Calu3 (cell line): ENCODE data around the gene ALS2. TPM values are rescaled to one million over a fixed set of nuclear protein-coding genes. Genes with fewer than 3 reads are reported as not detected.
A peak's percentile ranks its signal among the peaks of the same experiment; 100 is the strongest.

Source experiments
- BruUV-seq: library from RNA; stranded (reverse); fragments of 400-500 nt; replicated peaks from 2 replicates; lab custom pipeline; 2021; lab: Mats Ljungman, UMichigan
- CTCF ChIA-PET: fragments of 300-600 bp; sonication (Branson Sonifier 250); formaldehyde crosslinking; loops from one replicate; lab custom pipeline; 2022; ENCODE audit warnings: antibody characterized with exemption; lab: Charles Lee
- DNase-seq: peaks from one replicate; pipeline ENCODE4 v3.0.0; 2022
- H3K27ac Mint-ChIP-seq: one replicate; pipeline ENCODE4 v1.8.0; 2022; ENCODE audit warnings: mixed read lengths; ENCODE audit not compliant: unreplicated experiment
- H3K27me3 Mint-ChIP-seq: one replicate; pipeline ENCODE4 v1.8.0; 2022; ENCODE audit warnings: mixed read lengths; ENCODE audit not compliant: unreplicated experiment
- H3K36me3 Mint-ChIP-seq: one replicate; pipeline ENCODE4 v1.8.0; 2022; ENCODE audit warnings: mild to moderate bottlenecking, moderate library complexity, mixed read lengths; ENCODE audit not compliant: insufficient read depth, unreplicated experiment
- H3K4me1 Mint-ChIP-seq: one replicate; pipeline ENCODE4 v1.8.0; 2022; ENCODE audit warnings: mild to moderate bottlenecking, low read depth, mixed read lengths; ENCODE audit not compliant: unreplicated experiment
- H3K4me3 Mint-ChIP-seq: one replicate; pipeline ENCODE4 v1.8.0; 2022; ENCODE audit warnings: mild to moderate bottlenecking, low read depth, moderate library complexity, mixed read lengths; ENCODE audit not compliant: unreplicated experiment
- H3K9me3 Mint-ChIP-seq: one replicate; pipeline ENCODE4 v1.8.0; 2022; ENCODE audit warnings: low read depth, mixed read lengths; ENCODE audit not compliant: unreplicated experiment
- intact Hi-C: fragments of 100-400 bp; cut with micrococcal nuclease; formaldehyde crosslinking; loops from one replicate; pipeline ENCODE4 v1.10.0; 2022; ENCODE audit not compliant: unreplicated experiment
- total RNA-seq: library from RNA; stranded (reverse); gene quantifications from 2 replicates; pipeline ENCODE4 v1.2.3, GENCODE V29; 2022
- TF ChIP-seq, protein P1 (sequence below): fragments of 200-600 bp; IDR thresholded peaks from one replicate; pipeline ENCODE4 v1.8.0; 2022; ENCODE audit warnings: antibody characterized with exemption; ENCODE audit not compliant: unreplicated experiment

ALS2 gene
- total RNA-seq, 1 experiment from 2014 or later, result 29.0 TPM

DNA sequence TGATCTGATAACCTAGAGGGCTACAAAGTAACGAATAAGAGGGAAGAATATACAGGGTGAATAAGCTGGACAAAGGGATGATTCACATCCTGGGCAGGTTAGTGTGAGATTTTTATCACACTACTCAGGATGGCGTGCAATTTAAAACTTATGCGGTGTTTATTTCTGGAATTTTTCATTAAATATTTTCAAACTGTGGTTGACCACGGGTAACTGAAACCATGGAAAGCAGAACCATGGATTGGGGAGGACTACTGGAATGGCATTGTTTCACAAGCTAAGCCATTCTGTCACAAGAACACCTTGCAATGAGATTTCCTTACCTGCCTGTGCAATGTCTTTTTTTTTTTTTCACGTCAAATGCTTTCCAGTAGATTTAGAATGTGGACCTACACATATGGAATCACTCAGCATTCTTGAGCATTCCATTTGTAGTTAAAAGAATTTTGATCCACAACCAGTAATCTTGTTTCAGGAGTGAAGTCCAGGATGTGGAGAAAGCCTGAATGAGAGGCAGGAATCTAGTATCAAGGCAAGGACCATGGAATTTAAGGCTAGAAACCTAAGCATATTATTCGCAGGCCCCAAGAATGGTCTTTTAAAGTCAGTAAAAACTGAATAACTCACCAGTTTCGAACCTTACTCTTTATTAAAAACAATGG, 17.6 kb upstream of the ALS2 start:
- DNase-seq, result peak; percentile 26
- H3K9me3 Mint-ChIP-seq, result no peaks in the 10 kb centered on the region
- CTCF ChIA-PET, result interaction anchor here (0.6 to 1.4 kb wide), 4 partner anchors 23 to 115 kb away, joined by 3 to 6 read pairs (median 4); no protein-coding TSS in a partner anchor
- peaks cover 23% of the 10 kb centered on the region for H3K4me1 Mint-ChIP-seq
- H3K27ac Mint-ChIP-seq, result peak overlapping the region; percentile 44
- no peak overlapping the region for H3K4me3 Mint-ChIP-seq
- no peaks in the 10 kb centered on the region for H3K27me3 Mint-ChIP-seq
- no peaks in the 10 kb centered on the region for H3K36me3 Mint-ChIP-seq
- intact Hi-C loops, result loop anchor here (1.0 to 10.0 kb wide), 7 partner anchors 34 to 496 kb away; no protein-coding TSS in a partner anchor
- TF ChIP-seq, protein P1, sequence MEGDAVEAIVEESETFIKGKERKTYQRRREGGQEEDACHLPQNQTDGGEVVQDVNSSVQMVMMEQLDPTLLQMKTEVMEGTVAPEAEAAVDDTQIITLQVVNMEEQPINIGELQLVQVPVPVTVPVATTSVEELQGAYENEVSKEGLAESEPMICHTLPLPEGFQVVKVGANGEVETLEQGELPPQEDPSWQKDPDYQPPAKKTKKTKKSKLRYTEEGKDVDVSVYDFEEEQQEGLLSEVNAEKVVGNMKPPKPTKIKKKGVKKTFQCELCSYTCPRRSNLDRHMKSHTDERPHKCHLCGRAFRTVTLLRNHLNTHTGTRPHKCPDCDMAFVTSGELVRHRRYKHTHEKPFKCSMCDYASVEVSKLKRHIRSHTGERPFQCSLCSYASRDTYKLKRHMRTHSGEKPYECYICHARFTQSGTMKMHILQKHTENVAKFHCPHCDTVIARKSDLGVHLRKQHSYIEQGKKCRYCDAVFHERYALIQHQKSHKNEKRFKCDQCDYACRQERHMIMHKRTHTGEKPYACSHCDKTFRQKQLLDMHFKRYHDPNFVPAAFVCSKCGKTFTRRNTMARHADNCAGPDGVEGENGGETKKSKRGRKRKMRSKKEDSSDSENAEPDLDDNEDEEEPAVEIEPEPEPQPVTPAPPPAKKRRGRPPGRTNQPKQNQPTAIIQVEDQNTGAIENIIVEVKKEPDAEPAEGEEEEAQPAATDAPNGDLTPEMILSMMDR, result no peak
- BruUV-seq, result no TSS peak

DNA sequence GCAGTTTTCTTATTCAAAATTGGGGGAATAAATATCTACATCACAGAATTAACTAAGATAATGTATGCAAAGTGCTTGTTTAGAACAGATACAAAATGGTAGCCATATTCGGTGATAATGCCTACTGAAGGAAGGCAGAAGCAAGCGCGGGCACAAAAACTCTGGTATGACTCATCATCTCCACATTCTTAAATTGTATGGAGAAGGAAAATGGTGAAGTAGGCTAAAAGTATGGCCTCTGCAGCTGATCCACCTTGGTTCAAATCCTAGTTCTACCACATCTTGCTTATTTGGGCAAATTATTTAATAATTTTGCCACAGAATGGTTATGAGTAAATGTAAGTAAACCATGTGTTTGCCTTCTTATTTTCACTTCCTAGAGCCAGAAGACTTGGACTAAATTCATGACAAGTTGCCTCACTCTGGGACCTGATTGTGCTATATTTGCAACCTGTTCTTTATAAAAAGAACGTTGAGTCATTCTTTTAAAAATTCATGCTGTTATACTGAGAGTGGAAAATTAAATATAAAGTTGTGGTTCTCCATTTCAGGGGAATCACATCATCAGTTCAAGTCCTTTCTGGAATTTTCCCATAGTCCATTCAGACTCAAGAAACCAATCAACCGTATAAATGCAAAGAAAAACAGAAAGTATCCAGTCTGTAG, 16.6 kb upstream of the ALS2 start:
- H3K4me1 Mint-ChIP-seq, result peaks cover 23% of the 10 kb centered on the region
- intact Hi-C loops, result loop anchor here (5.0 to 10.0 kb wide), 5 partner anchors 35 to 497 kb away; no protein-coding TSS in a partner anchor
- no peak overlapping the region for H3K27ac Mint-ChIP-seq
- H3K9me3 Mint-ChIP-seq, result no peaks in the 10 kb centered on the region
- TF ChIP-seq, protein P1, result no peak
- CTCF ChIA-PET, result interaction anchor here (0.5 to 1.4 kb wide), 5 partner anchors 16 to 361 kb away, joined by 3 to 5 read pairs (median 4); no protein-coding TSS in a partner anchor
- H3K36me3 Mint-ChIP-seq, result no peaks in the 10 kb centered on the region
- no TSS peak for BruUV-seq
- no peaks in the 10 kb centered on the region for H3K27me3 Mint-ChIP-seq
- H3K4me3 Mint-ChIP-seq, result no peak overlapping the region
- no peak for DNase-seq

DNA sequence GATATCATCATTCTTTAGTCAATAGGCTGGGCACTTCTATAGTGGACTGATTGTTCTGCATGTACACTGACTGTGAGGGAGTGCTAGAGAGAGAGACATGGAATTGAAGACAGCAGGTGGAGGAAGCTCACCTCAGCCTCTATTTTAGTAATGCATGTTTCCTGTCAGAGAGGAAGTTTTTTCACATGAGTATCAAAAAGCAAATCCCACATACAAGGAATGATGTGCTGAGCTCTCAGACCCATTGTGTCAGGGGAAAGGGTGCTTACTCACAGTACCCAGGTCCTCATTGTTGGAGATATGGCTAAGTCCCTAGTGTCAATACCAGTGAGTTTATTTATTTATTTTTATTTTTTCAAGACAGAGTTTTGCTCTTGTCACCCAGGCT, 15.7 kb upstream of the ALS2 start:
- CTCF ChIA-PET, result interaction anchor here (0.6 to 0.9 kb wide), 3 partner anchors 15 to 362 kb away, joined by 3 to 4 read pairs (median 4); no protein-coding TSS in a partner anchor
- DNase-seq, result no peak
- H3K27ac Mint-ChIP-seq, result no peak overlapping the region
- H3K4me3 Mint-ChIP-seq, result no peak overlapping the region
- H3K9me3 Mint-ChIP-seq, result no peaks in the 10 kb centered on the region
- H3K27me3 Mint-ChIP-seq, result no peaks in the 10 kb centered on the region
- H3K36me3 Mint-ChIP-seq, result no peaks in the 10 kb centered on the region
- TF ChIP-seq, protein P1, result no peak
- peaks cover 23% of the 10 kb centered on the region for H3K4me1 Mint-ChIP-seq
- intact Hi-C loops, result loop anchor here (5.0 to 10.0 kb wide), 5 partner anchors 36 to 498 kb away; no protein-coding TSS in a partner anchor
- BruUV-seq, result no TSS peak

DNA sequence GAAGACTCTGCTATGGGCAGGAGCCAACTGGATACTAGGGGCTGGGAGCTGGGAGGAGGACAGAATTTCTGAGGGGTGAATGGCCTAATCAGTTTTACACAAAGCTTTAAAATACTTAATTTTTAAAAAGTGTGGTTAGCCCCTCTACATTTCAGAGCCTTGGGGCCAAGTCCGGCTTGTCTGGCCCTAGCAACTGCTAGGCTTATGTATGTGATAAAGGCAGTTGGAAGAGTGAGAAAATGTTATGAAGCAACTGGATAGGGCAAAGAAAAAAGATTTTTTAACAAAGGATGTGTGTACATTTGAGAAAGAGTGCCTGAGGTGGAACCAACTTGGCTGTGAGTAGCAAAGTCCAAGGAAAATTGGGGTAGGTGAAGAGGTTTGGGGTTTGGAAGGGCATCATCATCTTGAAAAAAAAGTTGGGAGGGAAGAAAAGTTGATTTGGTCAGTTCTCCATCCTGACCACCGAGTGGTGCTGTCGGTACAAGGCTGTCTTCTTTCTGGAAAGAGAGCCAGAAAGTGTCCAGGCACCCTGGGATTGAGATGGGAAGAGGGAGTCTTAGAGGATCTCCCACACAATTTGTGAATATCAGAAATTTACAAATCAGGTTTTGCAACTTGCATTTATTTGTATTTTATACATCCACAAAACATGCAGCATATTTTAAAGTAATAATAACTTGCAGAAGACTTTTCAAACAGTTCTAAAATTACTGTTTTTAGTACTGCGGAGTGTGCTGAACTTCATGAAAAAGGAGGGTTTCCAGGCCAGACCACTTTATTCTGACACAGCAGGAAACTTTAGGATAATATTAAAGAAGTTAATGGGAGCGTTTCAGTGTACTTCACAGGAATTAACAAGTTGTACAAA, 15.1 kb upstream of the ALS2 start:
- TF ChIP-seq, protein P1, result peak; percentile 70
- H3K9me3 Mint-ChIP-seq, result no peaks in the 10 kb centered on the region
- no peak overlapping the region for H3K27ac Mint-ChIP-seq
- no peaks in the 10 kb centered on the region for H3K27me3 Mint-ChIP-seq
- CTCF ChIA-PET, result interaction anchor here (0.8 to 0.9 kb wide), 2 partner anchors 15 to 363 kb away, joined by 4 read pairs; no protein-coding TSS in a partner anchor
- H3K36me3 Mint-ChIP-seq, result no peaks in the 10 kb centered on the region
- H3K4me3 Mint-ChIP-seq, result no peak overlapping the region
- H3K4me1 Mint-ChIP-seq, result peaks cover 23% of the 10 kb centered on the region
- no TSS peak for BruUV-seq
- intact Hi-C loops, result loop anchor here (5.0 to 10.0 kb wide), 5 partner anchors 36 to 499 kb away; no protein-coding TSS in a partner anchor
- DNase-seq, result peak; percentile 55
